IMR-90 (cell line): ENCODE results near the gene PIK3R3.

Source experiments
- CTCF ChIP-seq: conservative IDR thresholded peaks from 2 replicates; pipeline ENCODE4 v1.5.1; 2012; ENCODE audit warnings: mild to moderate bottlenecking, low read depth, low read length, improper control_type of control experiment
- POLR2A ChIP-seq: IDR thresholded peaks from 2 replicates; pipeline ENCODE4 v1.6.1; 2012; ENCODE audit warnings: mild to moderate bottlenecking, low read depth, low read length

- TF ChIP-seq POLR2A (no peak), CTCF (no peak)
Measured at GRCh38 chr1:46128344-46128743, 4.1 kb downstream of the PIK3R3 start.
